OCI-LY7 (cell line): ENCODE results near the gene MSLN.

Experiments used
- EZH2phosphoT487 ChIP-seq: fragments of 200-600 bp; sonication (generic); IDR thresholded peaks from 2 replicates; pipeline ENCODE4 v1.6.1; 2018; ENCODE audit warnings: low read depth, borderline replicate concordance, mild to moderate bottlenecking, mixed run types, antibody characterized with exemption, low read length, moderate library complexity, mixed read lengths
- TF ChIP-seq, protein P1 (sequence below): fragments of 200-600 bp; sonication (generic); conservative IDR thresholded peaks from 2 replicates; pipeline ENCODE4 v1.5.1; 2014; ENCODE audit warnings: mild to moderate bottlenecking, antibody characterized with exemption, low read length, moderate library complexity, mixed read lengths

DNA sequence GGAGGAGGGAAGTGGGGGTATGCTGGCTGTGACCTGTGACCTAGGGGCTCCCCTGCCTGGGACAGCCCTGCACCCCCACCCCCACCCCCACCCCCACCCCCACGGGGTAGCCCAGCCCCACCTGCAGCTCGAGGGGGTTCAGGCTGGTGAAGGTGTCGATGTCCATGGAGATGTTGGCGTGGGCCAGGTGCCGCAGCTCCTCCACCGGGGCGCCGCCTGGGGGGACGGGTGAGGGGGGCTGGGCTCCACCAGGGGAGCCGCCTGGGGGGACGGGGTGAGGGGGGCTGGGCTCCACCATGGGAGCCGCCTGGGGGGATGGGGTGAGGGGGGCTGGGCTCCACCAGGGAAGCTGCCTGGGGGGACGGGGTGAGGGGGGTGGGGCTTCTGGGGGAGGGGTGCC lies 9.9 kb downstream of the MSLN start:
- TF ChIP-seq, protein P1, sequence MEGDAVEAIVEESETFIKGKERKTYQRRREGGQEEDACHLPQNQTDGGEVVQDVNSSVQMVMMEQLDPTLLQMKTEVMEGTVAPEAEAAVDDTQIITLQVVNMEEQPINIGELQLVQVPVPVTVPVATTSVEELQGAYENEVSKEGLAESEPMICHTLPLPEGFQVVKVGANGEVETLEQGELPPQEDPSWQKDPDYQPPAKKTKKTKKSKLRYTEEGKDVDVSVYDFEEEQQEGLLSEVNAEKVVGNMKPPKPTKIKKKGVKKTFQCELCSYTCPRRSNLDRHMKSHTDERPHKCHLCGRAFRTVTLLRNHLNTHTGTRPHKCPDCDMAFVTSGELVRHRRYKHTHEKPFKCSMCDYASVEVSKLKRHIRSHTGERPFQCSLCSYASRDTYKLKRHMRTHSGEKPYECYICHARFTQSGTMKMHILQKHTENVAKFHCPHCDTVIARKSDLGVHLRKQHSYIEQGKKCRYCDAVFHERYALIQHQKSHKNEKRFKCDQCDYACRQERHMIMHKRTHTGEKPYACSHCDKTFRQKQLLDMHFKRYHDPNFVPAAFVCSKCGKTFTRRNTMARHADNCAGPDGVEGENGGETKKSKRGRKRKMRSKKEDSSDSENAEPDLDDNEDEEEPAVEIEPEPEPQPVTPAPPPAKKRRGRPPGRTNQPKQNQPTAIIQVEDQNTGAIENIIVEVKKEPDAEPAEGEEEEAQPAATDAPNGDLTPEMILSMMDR: no peak
- TF ChIP-seq EZH2phosphoT487: no peak
